ENCODE measurements around the gene PSME3. TPM values are rescaled to one million over a fixed set of nuclear protein-coding genes. Genes with fewer than 3 reads are reported as not detected.

PSME3 gene
- total and polyA plus RNA-seq, 9 of the 15 experiments (the other 6 are each of a cell fraction or from before 2014, with no cell fraction given): 31.2 to 275 (median 141) TPM

- H3K27ac ChIP-seq (ENCODE audit: extremely low read depth, low read depth, low read length): no peak within 1 kb of the TSS
- H3K79me2 ChIP-seq (ENCODE audit: control insufficient read depth, insufficient read depth, low read length): no peaks in the 10 kb centered on the region
- no peak for DNase-seq (ENCODE audit: extremely low read depth in 1 of 4, low spot score in 3 of 4)
- no peaks in the 10 kb centered on the region for H3K9me3 ChIP-seq (replicated peaks; ENCODE audit: control insufficient read depth, insufficient read depth, low read depth, low read length)
- H3K27me3 ChIP-seq (ENCODE audit: control insufficient read depth in 2 of 2, insufficient read depth in 2 of 2, low read length in 2 of 2): no peaks in the 10 kb centered on the region
- FAIRE-seq: no peak
- no peak for ATAC-seq
- ChIA-PET POLR2A (interaction anchor here (0.6 to 1.6 kb wide), 4 partner anchors 9 to 791 kb away, joined by 3 to 4 read pairs (median 3); no protein-coding TSS in a partner anchor), CTCF (ENCODE audit: low intra/inter-chr PET ratio) (no interaction called here)
- 6% methylated on average over 6 of the region's 9 CpGs for WGBS (ENCODE audit: insufficient coverage, low coverage, missing lambda C conversion rate)
- H3K4me1 ChIP-seq (replicated peaks in 1 of 2; ENCODE audit: control insufficient read depth in 2 of 2, insufficient read depth in 2 of 2, low read length in 2 of 2): peaks cover 3 to 7% of the 10 kb centered on the region in 2 experiments; a peak in 3 of 5 replicates
- in situ Hi-C loops (cut with MboI): no loop called here
- 0 out of 2 replicates have a peak, but pooled peaks cover 2% of the 10 kb centered on the region for H4K20me1 ChIP-seq (replicated peaks; ENCODE audit: control insufficient read depth, insufficient read depth, low read length)
- no TSS peak for BruUV-seq (replicated peaks)
- no peaks in the 10 kb centered on the region for H3K36me3 ChIP-seq (ENCODE audit: control insufficient read depth, insufficient read depth, low read length)
- H3K9ac ChIP-seq (ENCODE audit: insufficient read depth in 1 of 2, low read depth in 2 of 2, low read length in 2 of 2): no peak within 1 kb of the TSS; a peak in 1 of 4 replicates
- no peaks in the 10 kb centered on the region for H3K9me1 ChIP-seq (ENCODE audit: control insufficient read depth, insufficient read depth, low read length)
- H3K4me3 ChIP-seq: no peak within 1 kb of the TSS
- intact Hi-C loops (cut with micrococcal nuclease): no loop called here
- H3K4me2 ChIP-seq (ENCODE audit: insufficient read depth, low read length): no peak within 1 kb of the TSS
- H2AFZ ChIP-seq (ENCODE audit: low read depth, low read length): no peak within 1 kb of the TSS
- no peak for TF ChIP-seq MAX (CRISPR knock-in tag; IDR thresholded peaks at IDR 0.05)
- no peak for TF ChIP-seq ZNF57 (CRISPR knock-in tag; IDR thresholded peaks at IDR 0.05)
- no peak for TF ChIP-seq ZNF407 (IDR thresholded peaks at IDR 0.05; ENCODE audit: low read depth)
- TF ChIP-seq MIER1 (IDR thresholded peaks at IDR 0.05; ENCODE audit: low read depth): no peak
- no peak for TF ChIP-seq CXXC5 (CRISPR knock-in tag; IDR thresholded peaks at IDR 0.05)
- no peak for TF ChIP-seq CEBPG (CRISPR knock-in tag; IDR thresholded peaks at IDR 0.05)
- no peak for TF ChIP-seq CEBPG (tag; conservative IDR thresholded peaks at IDR 0.05 in 1 of 2, IDR thresholded peaks at IDR 0.05 in 1 of 2)
- no peak for TF ChIP-seq CGGBP1 (CRISPR knock-in tag; IDR thresholded peaks at IDR 0.05)
- no peak for TF ChIP-seq PHF8 (IDR thresholded peaks at IDR 0.05; ENCODE audit: borderline replicate concordance, low read length)
- TF ChIP-seq SMARCB1 (IDR thresholded peaks at IDR 0.05; ENCODE audit: insufficient read length, low read depth): no peak
- TF ChIP-seq SREBF2 (CRISPR knock-in tag; IDR thresholded peaks at IDR 0.05): no peak
- TF ChIP-seq ZNF511 (CRISPR knock-in tag; IDR thresholded peaks at IDR 0.05): no peak
- no peak for TF ChIP-seq ZNF184 (CRISPR knock-in tag; IDR thresholded peaks at IDR 0.05)
- TF ChIP-seq MTF1 (CRISPR knock-in tag; IDR thresholded peaks at IDR 0.05; ENCODE audit: borderline replicate concordance): no peak
Measured at GRCh38 chr17:42850954-42851353, 17.8 kb downstream of the PSME3 start, which contains the start of gene AOC3. TSS of gene AOC3 (plus strand) at chr17:42851199. CDS start at chr17:42851344, 145 bp downstream.

Data from K562 (cell line).